Stomach (tissue), 9 donors: ENCODE results near the gene AKAP7. TPM values are rescaled to one million over a fixed set of nuclear protein-coding genes. Genes with fewer than 3 reads are reported as not detected.
A peak's percentile ranks its signal among the peaks of the same experiment; 100 is the strongest.

Experiments used
- DNase-seq, 2 donors: peaks; one replicate each; pipeline versions ENCODE4 v3.0.0 to v3.0.0-alpha.2; 2013 to 2019
- H3K27ac ChIP-seq, 5 donors: fragments of 200-600 bp in 4 of 5; sonication (generic) in 4 of 5; one replicate each; pipeline ENCODE4 v1.5.1; 2013 to 2019; ENCODE audit warnings: mild to moderate bottlenecking in 1 of 5, moderate library complexity in 1 of 5
- H3K27me3 ChIP-seq, 3 donors: fragments of 200-600 bp; sonication (generic); one replicate each; pipeline ENCODE4 v1.5.1; 2017 to 2019; ENCODE audit warnings: mixed run types in 1 of 3
- H3K36me3 ChIP-seq, 4 donors: fragments of 200-600 bp; sonication (generic); 1 replicate in 3 of 4; 2 replicates in 1 of 4; pipeline ENCODE4 v1.5.1; 2016 to 2019
- H3K4me1 ChIP-seq, 4 donors: fragments of 200-600 bp; sonication (generic); one replicate each; pipeline ENCODE4 v1.5.1; 2016 to 2019
- H3K4me3 ChIP-seq, 4 donors: fragments of 200-600 bp; sonication (generic) in 3 of 4; one replicate each; pipeline ENCODE4 v1.5.1; 2016 to 2019; ENCODE audit warnings: mild to moderate bottlenecking in 1 of 4
- H3K9me3 ChIP-seq, 4 donors: fragments of 200-600 bp; sonication (generic); one replicate each; pipeline ENCODE4 v1.5.1; 2016 to 2019
- CTCF ChIP-seq, 7 experiments: fragments of 450-650 bp in 4 of 7; fragments of 200-600 bp in 3 of 7; sonication (generic) in 3 of 7; IDR thresholded peaks; one replicate each; pipeline ENCODE4 v1.5.1; 2016 to 2019; ENCODE audit warnings: antibody characterized with exemption in 7 of 7, control low read depth in 2 of 7, mild to moderate bottlenecking in 1 of 7
- EP300 ChIP-seq: sonication (generic); formaldehyde crosslinking; IDR thresholded peaks from one replicate; pipeline ENCODE4 v1.6.1; 2017; ENCODE audit warnings: antibody characterized with exemption
- POLR2A ChIP-seq, 4 donors: fragments of 450-650 bp; IDR thresholded peaks; one replicate each; pipeline ENCODE4 v1.6.1; 2016; ENCODE audit warnings: antibody characterized with exemption in 4 of 4, control low read depth in 2 of 4, mild to moderate bottlenecking in 1 of 4, moderate library complexity in 1 of 4
- POLR2AphosphoS5 ChIP-seq, 3 donors: sonication (generic); formaldehyde crosslinking; IDR thresholded peaks; one replicate each; pipeline ENCODE4 v1.6.1; 2016; ENCODE audit warnings: antibody characterized with exemption in 3 of 3
- WGBS, 5 donors: extraction: QIAGEN DNeasy Blood & Tissue Kit in 3 of 5; methylation state at CpG; one replicate each; pipeline versions ENCODE4 v1.1.5 to v1.1.7; 2013 to 2018; 5-methylcytosine and 5-hydroxymethylcytosine counted together
- intact Hi-C: fragments of 100-400 bp; cut with DNase I; formaldehyde crosslinking; loops from one replicate; pipeline ENCODE4 v1.15.1; 2023; ENCODE audit warnings: low total_unique reads
- polyA plus RNA-seq, 3 donors: library from polyadenylated mRNA; stranded (reverse); fragments of 200-250 nt; gene quantifications; one replicate each; pipeline ENCODE4 v1.2.3, GENCODE V29; 2013
- total RNA-seq, 5 donors: library from RNA; depleted of rRNA; stranded (reverse); fragments of >200 nt; gene quantifications; one replicate each; pipeline versions ENCODE4 v1.1.0 to v1.2.3, GENCODE V29; 2014 to 2016
- donor health status: healthy with polysubstance abuse.
- donor health status: Bipolar disorder and iron deficiency.
- donor health status: healthy.

The AKAP7 gene
- total and polyA plus RNA-seq, 8 donors, result 1.3 to 59.5 (median 4.6) TPM

DNA sequence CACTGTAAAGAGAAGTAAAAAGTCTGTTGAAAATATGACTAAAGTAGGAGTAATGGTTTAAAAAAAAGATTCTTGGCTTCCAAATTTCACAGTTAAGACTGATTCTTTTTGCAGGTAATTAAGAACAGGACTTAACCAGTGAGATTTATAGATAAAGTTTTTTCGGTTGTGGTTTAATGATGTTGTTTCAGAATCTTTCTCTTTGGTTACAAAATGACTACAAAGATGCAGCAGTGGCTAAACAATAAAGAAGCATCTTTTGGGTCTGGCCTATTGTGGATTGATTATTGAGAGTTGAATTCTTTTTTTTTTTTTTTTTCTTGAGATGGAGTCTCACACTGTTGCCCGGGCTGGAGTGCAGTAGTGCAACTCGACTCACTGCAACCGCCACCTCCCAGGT is 109.7 kb downstream of the AKAP7 start:
- no peak overlapping the region for H3K27ac ChIP-seq
- TF ChIP-seq EP300 (no peak), CTCF (IDR thresholded peaks at IDR 0.05) (no peak), POLR2AphosphoS5 (IDR thresholded peaks at IDR 0.05) (no peak), POLR2A (IDR thresholded peaks at IDR 0.05) (no peak)
- peaks cover 0 to 7% (median 2%) of the 10 kb centered on the region in 4 donors for H3K4me1 ChIP-seq
- H3K36me3 ChIP-seq, result no peaks in the 10 kb centered on the region
- intact Hi-C loops, result no loop called here
- WGBS, 5 donors, result 80 to 98% (median 93%) methylated on average over 4 of the region's 4 CpGs
- H3K27me3 ChIP-seq, result no peaks in the 10 kb centered on the region
- DNase-seq, result no peak
- no peak overlapping the region for H3K4me3 ChIP-seq
- peaks cover 0 to 8% (median 0%) of the 10 kb centered on the region in 4 donors for H3K9me3 ChIP-seq

DNA sequence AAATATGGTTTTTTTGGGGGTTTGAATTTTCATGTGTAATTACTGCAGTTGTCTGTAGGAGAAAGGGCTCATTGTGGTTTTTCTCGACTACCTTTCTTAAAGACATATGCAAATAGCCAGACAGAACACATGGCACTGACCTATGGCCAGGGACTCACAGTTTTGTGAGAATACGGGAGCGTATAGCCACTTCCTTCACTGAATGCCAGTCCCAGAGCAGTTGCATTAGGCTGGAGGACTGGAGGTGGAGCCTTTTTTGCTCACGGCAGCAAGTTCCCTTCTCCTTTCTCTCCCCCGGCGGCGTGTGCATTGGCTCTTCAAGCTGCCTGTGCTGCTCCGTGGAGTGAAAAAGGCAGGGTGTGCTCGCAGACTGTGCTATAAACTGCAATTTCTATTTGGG is 114.9 kb downstream of the AKAP7 start:
- DNase-seq, result peak; percentile 58 to 86
- H3K9me3 ChIP-seq, result no peaks in the 10 kb centered on the region
- WGBS, 5 donors, result 7 to 19% (median 12%) methylated on average over 9 of the region's 9 CpGs
- H3K4me1 ChIP-seq, result peaks cover 0 to 35% (median 17%) of the 10 kb centered on the region in 4 donors
- H3K27ac ChIP-seq, result peak overlapping the region in 3 of 5 donors; percentile 15 to 54 (median 50)
- H3K27me3 ChIP-seq, result no peaks in the 10 kb centered on the region
- no peaks in the 10 kb centered on the region for H3K36me3 ChIP-seq
- intact Hi-C loops, result no loop called here
- H3K4me3 ChIP-seq, result peak overlapping the region; percentile 36 to 49 (median 42)
- TF ChIP-seq POLR2AphosphoS5 (IDR thresholded peaks at IDR 0.05) (peak in 2 of 3 donors; percentile 16 to 33), CTCF (IDR thresholded peaks at IDR 0.05) (no peak)

- H3K9me3 ChIP-seq, result no peaks in the 10 kb centered on the region
- peaks cover 0 to 35% (median 17%) of the 10 kb centered on the region in 4 donors for H3K4me1 ChIP-seq
- peak overlapping the region in 2 of 5 donors; percentile 10 to 29 for H3K27ac ChIP-seq
- TF ChIP-seq CTCF (IDR thresholded peaks at IDR 0.05) (no peak), POLR2A (IDR thresholded peaks at IDR 0.05) (no peak), POLR2AphosphoS5 (IDR thresholded peaks at IDR 0.05) (no peak), EP300 (no peak)
- peak overlapping the region; percentile 36 to 49 (median 42) for H3K4me3 ChIP-seq
- H3K27me3 ChIP-seq, result no peaks in the 10 kb centered on the region
- no peak for DNase-seq
- no peaks in the 10 kb centered on the region for H3K36me3 ChIP-seq
- WGBS, 5 donors, result 28 to 49% (median 32%) methylated on average over 3 of the region's 3 CpGs
- intact Hi-C loops, result no loop called here
Measured at GRCh38 chr6:131250936-131251335, 115.7 kb downstream of the AKAP7 start.

- intact Hi-C loops, result no loop called here
- peak in 1 of 2 donors; percentile 27 for DNase-seq
- Histone ChIP-seq H3K27me3 (no peaks in the 10 kb centered on the region), H3K4me1 (peaks cover 0 to 35% (median 17%) of the 10 kb centered on the region in 4 donors), H3K27ac (no peak overlapping the region), H3K36me3 (no peaks in the 10 kb centered on the region), H3K4me3 (peak overlapping the region in 3 of 4 donors; percentile 39 to 49 (median 44)), H3K9me3 (no peaks in the 10 kb centered on the region)
- TF ChIP-seq CTCF (IDR thresholded peaks at IDR 0.05) (no peak), EP300 (no peak), POLR2A (IDR thresholded peaks at IDR 0.05) (no peak), POLR2AphosphoS5 (IDR thresholded peaks at IDR 0.05) (no peak)
- 28 to 44% (median 32%) methylated on average over 3 of the region's 3 CpGs for WGBS, 5 donors
Measured at GRCh38 chr6:131251590-131252199, 116.4 kb downstream of the AKAP7 start.
